Kidney capillary endothelial cell (primary cell): ENCODE results near the gene USP34.
"Not testable (repeated sequence)": the region's sequence is repeated elsewhere in the genome, so short reads cannot be mapped to it uniquely, and the experiment has no call there.

Experiments used
- DNase-seq: peaks from one replicate; pipeline ENCODE4 v3.0.0-alpha.2; 2018; ENCODE audit warnings: low spot score

Gene USP34

GRCh38 chr2:61463769-61464475, 7.0 kb downstream of the USP34 start:
- DNase-seq: no peak

DNA sequence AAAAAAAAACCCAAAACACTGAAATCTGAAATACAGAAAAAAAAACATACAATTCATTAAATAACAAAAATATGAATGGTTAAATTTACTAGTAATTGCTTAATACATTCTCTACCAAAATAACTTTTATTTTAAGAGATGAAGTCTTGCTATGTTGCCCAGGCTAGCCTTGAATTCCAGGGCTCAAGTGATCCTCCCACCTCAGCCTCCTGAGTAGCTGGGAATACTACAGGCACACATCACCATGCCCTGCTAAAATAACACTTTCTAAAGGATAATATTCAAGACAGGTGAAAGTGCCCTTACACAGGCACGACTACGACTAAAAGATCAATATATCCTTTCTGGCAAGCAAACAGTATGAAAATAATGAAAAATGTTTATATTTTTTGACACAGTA, 9.5 kb downstream of the USP34 start:
- DNase-seq: no peak

DNA sequence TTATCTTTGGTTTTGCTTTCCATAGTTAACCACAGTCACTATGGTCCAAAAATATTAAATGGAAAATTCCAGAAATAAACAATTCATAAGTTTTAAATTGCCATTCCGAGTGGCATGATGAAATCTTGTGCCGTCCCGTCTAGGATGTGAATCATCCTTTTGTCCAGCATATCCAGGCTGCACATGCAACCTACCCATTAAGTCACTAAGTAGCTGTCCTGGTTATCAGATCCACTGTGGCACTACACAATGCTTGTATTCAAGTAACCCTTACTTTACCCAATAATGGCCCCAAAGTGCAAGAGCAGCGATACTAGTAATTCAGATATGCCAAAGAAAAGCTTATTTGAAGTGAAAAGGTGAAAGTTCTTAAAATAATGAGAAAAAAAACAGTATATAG, 10.7 kb downstream of the USP34 start:
- peak; percentile 84 for DNase-seq

- DNase-seq: no peak
Observed at GRCh38 chr2:61456746-61457420, 14.0 kb downstream of the USP34 start.

DNA sequence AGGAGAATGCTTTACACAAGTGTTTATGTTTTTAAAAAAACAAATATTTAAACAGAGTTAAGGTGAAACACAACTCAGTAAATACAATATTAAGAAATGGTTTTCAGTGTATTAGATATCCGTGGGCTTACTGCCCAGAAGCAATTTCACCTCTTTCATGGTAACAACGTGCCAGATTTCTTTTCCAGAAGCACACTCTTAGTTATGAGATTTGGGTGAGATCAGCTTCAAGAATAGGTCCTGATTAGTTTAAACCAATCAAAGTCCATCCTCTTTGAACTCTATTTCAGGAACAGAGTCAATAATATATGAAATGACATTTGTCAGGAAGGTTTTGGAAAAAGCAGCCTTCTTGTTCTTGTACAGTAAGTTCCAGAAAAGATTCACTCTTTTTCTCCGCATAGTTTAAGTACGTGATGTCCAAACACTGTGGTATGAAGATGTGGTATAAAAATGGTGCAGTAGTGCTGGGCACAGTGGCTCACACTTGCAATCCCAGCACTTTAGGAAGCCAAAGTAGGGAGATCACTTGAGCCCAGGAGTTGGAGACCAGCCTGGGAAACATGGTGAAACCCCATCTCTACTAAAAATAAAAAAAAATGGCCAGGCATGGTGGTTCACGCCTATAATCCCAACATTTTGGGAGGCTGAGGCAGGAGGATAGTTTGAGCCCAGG, 14.7 kb downstream of the USP34 start:
- no peak for DNase-seq

GRCh38 chr2:61454972-61455371, 15.9 kb downstream of the USP34 start:
- DNase-seq: not testable (repeated sequence)

DNA sequence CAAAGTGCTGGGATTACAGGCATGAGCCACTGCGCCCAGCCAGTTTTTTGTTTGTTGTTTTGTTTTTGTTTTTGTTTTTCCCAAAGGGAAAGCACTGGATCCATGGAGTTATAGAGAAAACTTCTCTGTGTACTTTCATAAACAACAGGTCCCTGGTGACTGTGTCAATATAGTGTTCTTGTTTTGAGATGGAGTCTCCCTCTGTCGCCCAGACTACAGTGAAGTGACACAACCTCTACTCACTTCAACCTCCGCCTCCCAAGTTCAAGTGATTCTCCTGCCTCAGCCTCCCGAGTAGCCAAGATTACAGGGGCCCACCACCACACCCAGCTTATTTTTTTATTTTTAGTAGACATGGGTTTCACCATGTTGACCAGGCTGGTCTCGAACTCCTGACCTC, 16.5 kb downstream of the USP34 start:
- no peak for DNase-seq

DNA sequence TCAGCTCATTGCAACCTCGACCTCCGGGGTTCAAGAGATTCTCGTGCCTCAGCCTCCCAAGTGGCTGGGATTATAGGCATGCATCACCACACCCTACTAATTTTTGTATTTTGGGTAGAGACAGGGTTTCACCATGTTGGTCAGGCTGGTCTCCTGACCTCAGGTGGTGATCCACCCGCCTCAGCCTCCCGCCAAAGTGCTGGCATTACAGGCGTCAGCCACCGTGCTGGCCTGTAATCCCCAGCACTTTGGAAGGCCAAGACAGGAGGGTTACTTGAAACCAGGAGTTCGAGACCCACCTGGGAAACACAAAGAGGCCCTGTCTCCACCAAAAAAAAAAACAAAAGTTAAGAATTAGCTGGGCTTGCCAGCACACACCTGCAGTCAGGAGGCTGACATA, 18.5 kb downstream of the USP34 start:
- DNase-seq: no peak

- DNase-seq: no peak
Observed at GRCh38 chr2:61451178-61451577, 19.7 kb downstream of the USP34 start.

DNA sequence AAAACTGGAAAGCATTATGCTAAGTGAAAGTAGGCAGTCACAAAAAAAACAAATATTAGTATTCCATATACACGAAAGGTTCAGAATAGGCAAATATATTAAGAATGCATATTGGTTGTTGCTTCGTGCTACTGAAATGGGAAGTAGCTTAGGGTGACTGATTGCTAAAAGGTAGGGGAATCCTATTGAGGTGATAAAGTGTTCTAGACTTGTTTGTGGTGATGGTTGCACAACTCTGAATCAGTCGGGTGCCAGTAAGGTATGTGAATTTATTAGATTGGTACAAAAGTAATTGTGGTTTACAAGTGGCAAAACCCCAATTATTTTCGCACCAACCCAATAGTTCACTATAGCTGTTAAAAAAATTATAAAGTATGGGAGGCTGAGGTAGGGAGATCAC, 20.7 kb downstream of the USP34 start:
- DNase-seq: no peak

GRCh38 chr2:61448229-61448628, 22.7 kb downstream of the USP34 start:
- DNase-seq: no peak

- DNase-seq: not testable (repeated sequence)
Observed at GRCh38 chr2:61446971-61447370, 23.9 kb downstream of the USP34 start.

- DNase-seq: no peak
Observed at GRCh38 chr2:61443342-61444041, 27.4 kb downstream of the USP34 start.

DNA sequence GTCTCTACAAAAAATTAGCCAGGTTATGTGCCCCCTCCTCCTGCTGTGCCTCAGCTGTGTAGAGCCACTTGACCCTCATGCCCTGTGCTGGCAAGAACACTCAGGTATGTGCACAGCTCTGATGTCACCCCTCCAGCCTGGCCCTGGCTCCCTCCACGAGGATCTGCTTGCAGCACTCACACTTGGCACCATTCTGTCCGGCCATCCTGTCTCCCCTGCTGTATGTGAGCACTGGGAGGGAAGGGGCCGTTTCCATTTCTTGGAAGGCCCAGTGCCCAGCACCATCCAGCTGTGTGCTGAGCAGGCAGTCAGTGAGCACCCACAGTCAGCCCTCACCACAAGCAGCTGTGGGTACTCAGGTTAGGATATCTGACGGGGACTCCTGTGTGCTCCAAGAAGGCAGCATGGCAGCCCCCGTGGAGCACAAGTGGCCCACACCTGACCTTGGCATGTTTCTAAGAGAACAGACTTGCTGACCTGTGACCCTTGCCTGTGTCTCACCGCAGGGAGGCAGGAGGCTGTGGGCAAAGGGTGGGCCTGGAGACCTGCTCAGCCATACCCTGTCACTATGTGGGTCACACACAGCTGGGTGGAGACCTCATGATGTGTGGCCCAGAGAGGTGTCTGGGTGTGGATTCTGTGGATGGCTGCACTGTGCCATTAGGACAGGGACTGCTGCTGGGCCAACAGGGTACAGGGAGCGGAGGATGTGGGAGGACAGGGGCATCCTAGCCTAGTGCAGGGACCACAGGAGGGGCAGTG, 31.5 kb downstream of the USP34 start:
- no peak for DNase-seq

- no peak for DNase-seq
Observed at GRCh38 chr2:61438670-61439069, 32.2 kb downstream of the USP34 start.

GRCh38 chr2:61437170-61437569, 33.7 kb downstream of the USP34 start:
- DNase-seq: no peak

DNA sequence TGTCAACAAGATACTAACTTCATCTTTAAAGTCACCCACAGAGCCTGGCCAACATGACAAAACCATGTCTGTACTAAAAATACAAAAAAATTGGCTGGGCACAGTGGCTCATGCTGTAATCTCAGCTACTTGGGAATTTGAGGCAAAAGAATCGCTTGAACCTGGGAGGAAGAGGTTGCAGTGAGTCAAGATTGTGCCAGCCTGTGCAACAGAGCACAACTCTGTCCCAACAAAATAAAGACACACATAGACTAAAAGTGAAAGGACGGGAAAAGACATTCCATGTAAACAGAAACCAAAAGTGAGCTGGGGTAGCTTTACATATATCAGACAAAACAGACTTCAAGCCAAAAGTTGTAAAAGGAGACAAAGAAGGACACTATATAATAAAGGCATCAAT, 34.8 kb downstream of the USP34 start:
- no peak for DNase-seq

DNA sequence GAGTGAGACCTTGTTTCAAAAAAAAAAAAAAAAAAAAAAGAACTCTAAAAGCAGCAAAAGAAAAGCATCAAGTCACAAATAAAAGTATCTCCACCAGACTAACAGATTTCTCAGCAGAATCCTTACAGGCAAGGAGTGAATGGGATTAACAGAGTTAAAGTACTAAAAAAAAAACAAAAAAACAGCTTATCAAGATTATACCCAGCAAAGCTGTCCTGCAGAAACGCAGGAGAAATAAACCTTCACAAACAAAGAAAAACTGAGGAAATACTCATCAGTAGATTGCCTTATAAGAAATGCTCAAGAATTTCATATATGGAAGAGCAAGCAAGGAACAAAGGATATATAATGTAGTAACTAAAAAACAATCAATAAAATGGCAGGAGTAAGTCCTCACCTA, 35.6 kb downstream of the USP34 start:
- no peak for DNase-seq

GRCh38 chr2:61434314-61434713, 36.6 kb downstream of the USP34 start:
- DNase-seq: no peak

- no peak for DNase-seq
Observed at GRCh38 chr2:61433606-61434005, 37.3 kb downstream of the USP34 start.

GRCh38 chr2:61432990-61433389, 37.9 kb downstream of the USP34 start:
- no peak for DNase-seq

DNA sequence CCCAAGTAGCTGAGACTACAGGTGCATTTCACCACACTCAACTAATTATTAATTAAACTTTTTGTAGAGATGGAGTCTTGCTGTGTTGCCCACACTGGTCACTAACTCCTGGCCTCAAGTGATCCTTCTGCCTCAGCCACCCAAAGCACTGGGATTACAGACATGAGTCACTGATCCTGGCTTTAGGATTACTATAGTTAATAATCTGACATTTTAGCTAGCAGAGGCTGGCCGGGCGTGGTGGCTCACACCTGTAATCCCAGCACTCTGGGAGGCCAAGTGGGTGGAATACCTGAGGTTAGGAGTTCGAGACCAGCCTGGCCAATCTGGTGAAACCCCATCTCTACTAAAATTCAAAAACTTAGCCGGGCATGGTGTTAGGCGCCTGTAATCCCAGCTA, 39.5 kb downstream of the USP34 start:
- DNase-seq: no peak
